Left lobe of liver (tissue), 2 donors: ENCODE data around the gene CD58. TPM values are rescaled to one million over a fixed set of nuclear protein-coding genes. Genes with fewer than 3 reads are reported as not detected.
A peak's percentile ranks its signal among the peaks of the same experiment; 100 is the strongest.
"Not testable (repeated sequence)": the region's sequence is repeated elsewhere in the genome, so short reads cannot be mapped to it uniquely, and the experiment has no call there.

Experiments used
- ATAC-seq: fragments of 200-7000 bp; cut with Tn5 transposase; one replicate; pipeline ENCODE4 v1.9.1; 2020; ENCODE audit warnings: mild to moderate bottlenecking, moderate library complexity
- DNase-seq: peaks from one replicate; pipeline ENCODE4 v3.0.0-alpha.2; 2020; ENCODE audit warnings: low spot score
- total RNA-seq: library from RNA; stranded (reverse); gene quantifications from one replicate; pipeline ENCODE4 v1.2.1, GENCODE V29; 2021
- donor health status: DM: no; HTN: no; CAD: no; lungs with moderate emphysema.
- donor health status: DM: no; HTN: yes; CAD: no.

Gene CD58
- total RNA-seq, 1 donor from 2014 or later: 2.7 TPM

DNA sequence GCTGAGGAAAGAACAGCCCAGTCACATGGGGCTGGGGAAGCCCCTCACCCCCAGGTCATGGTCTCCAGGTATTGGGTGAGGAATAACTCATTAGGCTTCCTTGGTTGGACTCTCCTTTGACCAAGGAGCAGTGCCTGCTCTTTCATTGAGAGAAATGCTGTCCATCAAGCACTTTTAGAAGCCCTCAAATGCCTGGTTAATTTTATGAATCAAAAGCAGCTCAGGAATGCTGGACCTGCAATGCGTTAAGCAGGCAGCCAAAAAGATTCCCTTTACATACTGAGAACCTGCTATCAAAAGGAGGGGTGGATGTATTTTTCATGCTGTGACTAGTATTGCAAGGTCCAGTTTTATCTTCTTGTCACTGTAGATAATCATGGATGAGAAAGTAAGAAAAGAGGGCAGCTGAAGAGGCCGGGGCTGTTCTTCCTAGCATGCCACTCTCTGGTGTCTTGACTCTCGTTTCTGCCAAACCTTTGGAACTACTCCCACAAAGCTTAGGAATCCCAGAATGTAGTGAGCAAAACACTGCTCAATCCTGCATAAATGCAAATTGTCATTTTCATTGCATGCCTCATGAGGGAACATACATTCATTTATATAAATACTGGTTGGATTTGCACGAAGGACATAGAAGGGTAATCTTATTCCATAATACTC lies 2.1 kb upstream of the CD58 start:
- ATAC-seq (no peak), DNase-seq (no peak)

DNA sequence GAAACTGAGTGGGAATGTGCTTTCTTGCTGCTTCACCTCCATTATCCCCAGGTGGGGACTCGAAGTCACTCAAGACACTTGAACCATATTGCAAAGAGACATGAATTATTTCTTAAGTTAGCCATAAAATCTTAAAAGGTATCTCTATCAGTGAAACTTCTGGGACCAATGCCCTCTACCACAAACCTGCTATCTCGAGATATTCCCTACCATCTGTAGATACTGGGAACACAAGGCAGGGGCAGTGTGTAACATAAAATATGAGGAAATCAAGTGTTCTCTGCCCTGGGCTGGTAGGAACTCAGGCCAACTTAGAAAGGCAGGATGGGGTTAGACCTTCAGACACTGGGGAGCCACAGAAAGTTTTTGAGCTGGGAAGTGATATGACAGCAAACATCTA lies 1.3 kb upstream of the CD58 start:
- DNase-seq: no peak

DNA sequence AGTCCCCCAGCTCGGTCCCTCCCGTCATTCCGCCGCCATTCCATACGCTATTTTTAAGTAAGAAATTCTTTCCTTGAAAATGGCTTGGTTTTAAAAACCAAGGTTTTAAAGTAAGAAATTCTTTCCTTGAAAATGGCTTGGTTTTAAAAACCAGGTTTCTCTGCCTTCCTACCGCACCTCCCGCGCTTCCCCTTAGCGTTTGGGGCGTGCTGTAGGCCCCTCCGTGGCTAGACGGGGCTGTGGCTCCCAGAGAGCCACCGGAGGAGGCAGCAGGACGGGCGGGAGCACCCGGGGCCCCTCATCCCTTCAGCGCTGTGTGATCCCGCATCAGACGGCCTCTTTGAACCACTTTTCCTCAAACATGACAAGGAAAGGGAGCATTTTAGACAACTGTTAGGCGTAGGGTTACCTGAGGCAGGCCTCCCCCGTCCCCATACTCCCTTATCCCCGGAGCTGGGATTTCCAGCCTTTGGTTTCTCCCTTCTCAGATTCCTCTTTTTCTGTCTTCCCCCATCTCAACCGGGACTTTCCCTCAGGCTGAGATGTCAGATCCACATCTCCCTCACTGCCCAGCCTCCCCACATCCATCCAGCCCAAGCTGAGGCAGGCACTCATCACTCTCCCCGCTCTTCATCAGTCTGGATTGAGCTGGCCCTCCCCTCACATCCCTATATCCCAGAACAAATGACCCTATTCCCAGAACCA lies 541 bp upstream of the CD58 start:
- DNase-seq (no peak), ATAC-seq (no peak)

More for the DNA sequence above, 1.3 kb upstream of the CD58 start:
- ATAC-seq: no peak

DNA sequence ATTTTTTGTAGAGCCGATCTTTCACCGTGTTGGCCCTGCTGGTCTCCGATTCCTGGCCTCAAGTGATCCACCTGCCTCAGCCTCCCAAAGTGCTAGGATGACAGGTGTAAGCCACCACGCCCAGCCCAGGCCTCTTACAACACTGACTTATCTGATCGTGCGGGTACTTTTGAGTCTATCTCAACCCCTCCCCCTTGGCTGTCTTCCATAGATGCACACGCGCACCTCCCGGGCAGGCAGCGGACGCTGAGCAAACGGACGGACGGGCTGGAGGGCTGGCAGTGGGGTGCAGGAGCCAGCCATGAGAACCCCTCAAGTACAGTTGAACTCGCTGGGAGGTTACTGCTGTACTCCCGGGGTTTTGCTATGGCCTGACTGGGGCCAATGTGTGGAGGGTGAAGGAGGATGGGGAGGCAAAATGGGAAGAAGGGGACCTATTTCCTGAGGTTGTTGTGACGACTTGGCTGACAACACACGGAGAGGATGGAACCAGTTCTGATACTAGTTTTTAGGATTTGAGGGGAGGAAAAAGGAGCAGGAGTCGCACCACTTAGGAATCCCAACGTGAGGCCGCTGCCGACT lies 959 bp downstream of the CD58 start:
- ATAC-seq: peak; percentile 13

DNA sequence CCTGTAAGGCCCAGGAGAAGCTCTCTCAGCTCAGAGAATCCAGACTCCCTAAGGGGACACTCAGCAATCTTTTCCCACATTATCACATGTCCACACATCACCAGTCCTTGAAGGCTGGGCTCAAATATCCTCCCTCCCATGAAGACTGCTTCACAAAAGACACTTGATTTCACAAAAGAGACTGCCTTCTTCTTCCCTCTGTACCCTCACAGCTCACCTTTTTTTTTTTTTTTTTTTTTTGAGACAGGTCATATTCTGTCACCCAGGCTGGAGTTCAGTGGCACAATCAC lies 1.5 kb downstream of the CD58 start:
- ATAC-seq: no peak
- no peak for DNase-seq

More for the DNA sequence above, 959 bp downstream of the CD58 start:
- DNase-seq: peak; percentile 66

DNA sequence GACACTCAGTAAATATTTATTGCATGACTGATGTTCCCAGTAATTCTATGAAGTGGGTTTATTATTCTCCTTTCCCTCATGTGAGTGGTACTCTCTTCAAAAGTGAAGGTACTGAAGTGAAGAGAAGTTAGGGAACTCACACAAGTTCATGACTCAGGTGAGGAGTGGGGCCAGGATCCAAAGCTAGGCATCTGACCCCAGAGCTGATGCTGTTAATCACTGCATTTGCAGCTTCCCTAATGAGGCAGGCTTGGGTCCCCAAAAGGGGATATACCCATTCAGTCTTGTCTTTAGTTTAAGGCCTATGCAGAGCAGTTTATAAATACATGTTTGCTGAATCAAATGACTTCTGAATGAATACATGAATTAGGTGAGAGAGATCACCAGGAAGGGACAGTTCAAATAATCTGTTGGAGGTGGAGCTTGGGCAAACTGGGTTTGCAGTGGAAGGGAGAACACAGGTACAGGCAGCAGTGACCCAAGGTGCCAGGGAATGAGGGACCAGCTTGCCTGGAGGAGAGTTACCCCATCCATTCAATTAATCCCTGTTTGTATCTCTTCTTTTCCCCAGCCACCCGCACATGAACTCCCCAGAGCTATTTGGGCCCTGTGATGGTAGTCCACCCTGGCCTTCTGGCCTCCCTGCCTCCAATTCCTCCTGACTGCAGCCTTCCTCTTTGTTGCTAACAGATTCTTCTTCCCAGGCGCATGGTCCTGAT lies 2.0 kb downstream of the CD58 start:
- ATAC-seq (no peak), DNase-seq (no peak)

DNA sequence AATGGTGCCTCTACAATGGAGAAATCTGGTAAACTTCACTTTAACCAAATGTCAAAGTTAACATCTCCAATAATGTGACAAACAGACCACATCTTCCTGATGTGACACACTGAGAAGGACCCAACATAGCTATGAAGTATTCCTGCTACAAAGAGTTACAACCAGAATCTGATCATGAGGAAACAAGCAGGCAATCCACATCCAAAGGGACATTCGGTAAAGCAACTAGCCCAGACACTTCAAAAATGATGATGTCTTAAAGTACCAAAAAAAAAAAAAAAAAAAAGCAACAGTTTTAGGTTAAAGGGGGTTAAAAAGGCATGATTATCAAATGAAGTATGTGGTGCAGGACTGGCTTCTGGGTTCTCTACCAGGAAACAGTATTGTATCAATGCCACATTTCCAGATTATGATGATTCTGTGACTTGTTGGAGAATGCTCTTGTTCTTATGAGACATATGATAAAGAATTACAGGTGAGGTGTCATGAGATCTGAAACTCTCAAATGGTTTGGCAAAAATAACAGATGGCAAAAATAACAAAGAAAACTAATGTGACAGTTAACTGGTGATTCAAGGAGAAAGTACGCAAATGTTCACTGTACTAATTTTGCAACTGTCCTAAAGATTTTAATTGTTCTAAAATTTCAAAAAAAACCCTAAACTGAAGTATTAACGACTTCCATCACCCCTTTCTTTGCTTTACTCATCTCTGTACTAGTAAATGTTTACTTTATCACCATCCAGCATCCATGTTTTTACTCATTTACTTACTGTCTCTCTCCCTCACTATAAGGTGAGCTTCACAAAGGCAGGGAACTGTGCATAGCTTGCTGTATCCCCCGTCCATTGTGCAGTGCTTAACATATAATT lies 2.8 kb downstream of the CD58 start:
- DNase-seq (no peak), ATAC-seq (no peak)

DNA sequence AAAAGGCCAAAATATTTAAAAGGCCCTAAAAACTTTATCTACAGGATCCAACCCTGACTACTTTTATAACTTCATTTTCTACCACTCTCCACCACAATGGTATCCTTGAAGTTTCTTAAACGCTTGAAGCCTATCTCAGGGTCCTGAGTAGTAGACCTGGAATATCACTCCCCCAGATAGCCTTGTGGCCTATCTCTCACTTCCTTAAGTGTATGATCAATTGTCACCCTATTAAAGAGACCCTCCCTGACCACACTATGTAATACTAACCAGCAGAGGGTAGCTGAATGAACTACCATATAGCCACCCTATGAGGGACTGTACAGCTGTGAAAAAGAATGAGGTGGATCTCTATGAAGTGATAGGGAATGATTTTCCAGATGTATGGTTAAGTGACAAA lies 5.6 kb downstream of the CD58 start:
- DNase-seq (no peak), ATAC-seq (no peak)

DNA sequence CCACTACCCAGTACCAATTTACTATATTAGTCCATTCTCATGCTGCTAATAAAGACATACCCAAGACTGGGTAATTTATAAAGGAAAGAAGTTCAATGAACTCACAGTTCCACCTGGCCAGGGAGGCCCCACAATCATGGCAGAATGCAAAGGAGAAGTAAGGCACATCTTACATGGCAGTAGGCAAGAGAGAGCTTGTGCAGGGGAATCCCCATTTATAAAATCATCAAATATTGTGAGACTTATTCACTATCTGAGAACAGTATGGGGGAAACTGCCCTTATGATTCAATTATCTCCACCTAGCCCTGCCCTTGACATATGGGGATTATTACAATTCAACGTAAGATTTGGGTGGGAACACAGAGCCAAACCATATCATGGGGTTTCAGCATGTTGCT lies 6.4 kb downstream of the CD58 start:
- no peak for DNase-seq
- no peak for ATAC-seq

DNA sequence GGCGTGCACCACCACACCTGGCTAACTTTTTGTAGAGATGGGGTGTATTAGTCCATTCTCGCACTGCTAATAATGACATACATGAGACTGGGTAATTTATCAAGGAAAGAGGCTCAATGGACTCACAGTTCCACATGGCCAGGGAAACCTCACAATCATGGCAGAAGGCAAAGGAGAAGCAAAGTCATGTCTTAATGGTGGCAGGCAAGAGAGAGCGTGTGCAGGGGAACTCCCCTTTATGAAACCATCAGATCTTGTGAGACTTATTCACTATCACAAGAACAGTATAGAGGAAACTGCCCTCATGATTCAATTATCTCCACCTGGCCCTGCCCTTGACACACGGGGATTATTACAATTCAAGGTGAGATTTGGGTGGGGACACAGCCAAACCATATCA lies 8.4 kb downstream of the CD58 start:
- not testable (repeated sequence) for DNase-seq, ATAC-seq

DNA sequence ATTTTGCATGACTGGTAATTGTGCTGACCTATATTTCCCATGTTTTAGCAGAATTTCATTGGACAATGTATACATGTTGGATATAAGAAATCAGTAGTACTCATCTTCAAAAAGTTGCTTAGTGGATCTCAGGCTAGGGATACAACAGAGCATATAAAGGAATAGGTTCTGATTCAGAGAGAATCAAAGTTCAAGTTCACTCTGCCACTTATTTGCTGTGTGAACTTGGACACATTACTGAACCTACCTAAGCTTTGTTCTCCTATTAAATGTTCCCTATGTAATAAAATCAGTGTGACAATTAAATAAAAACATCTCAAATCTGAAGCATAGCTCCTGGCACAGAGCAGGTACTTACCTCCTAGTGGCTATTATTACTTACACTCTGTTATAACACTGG lies 9.3 kb downstream of the CD58 start:
- DNase-seq: no peak
- ATAC-seq: peak; percentile 53

DNA sequence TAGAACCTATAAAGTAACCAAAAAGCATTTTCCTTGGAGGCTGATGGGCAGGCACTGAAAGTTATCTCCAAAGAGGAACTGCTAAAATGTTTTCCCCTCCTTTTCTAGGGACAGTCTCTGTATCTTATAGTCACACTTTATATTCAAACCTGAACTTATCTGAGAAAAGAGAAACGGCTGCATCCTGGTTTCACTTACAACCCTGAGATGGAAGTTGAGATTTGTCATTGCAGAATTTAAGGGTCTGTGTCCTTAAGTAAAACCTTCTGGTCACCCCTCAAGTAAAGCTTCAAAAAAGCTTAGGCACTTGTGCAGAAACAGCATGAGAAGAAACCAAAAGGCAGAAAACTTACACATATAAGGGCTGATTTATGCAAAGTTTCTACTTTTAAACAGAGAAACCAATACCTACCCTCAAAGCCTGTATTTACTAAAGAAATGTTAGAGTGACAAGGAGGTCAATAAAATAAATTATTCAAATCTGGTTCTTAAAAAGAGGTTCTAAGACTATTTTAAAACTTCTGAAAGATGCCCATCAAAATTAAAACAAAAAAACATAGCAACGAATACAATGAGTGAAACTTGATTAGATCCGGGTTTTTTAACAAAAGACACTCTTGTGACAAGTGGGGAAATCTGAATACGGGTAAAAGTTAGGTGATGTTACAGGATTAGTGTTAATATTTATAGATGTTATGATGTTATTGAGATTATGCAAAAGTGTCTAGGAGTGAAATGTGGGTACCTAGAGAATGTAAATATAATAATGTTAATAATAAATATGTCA lies 9.9 kb downstream of the CD58 start:
- no peak for DNase-seq
- no peak for ATAC-seq

DNA sequence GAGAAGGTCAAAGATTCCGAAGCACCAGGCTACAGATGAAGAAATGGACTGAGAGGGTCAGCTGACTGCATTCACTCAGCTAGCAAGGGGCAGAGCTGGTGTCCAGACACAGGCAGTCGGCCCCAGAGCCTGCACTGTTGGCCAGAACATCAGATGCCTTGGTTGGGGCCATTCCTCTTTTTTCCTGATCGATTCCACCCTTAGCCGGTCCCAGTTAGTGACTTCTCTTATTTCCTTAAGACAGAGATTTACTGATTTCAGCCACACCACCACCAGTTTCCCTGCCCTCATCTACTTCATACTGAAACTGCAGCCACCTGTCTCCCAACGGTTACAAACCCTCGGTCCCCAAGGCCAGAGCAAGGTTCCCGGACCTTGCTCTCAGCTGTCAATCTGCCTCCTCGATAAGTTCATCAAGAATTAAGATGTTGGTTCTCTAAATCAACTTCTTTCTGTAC lies 11.5 kb downstream of the CD58 start:
- DNase-seq: no peak
- no peak for ATAC-seq

DNA sequence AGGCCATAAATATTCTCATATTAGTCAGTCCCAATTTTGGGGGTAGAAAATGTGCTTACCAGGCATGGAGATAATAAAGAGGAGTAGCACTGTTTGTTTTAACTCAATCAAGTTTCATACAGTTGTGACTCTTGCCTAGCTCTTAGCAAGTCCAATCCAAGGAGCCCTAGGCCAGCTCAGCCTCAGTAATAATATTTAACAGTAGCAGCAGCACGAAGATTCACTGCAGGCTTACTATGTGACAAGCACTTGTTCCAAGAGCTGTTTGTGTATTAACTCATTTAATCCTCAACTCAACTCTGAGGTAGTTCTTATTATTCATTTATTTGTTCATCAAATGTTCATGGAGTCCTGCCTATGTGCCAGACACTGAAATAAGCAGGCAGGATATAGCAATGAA lies 12.3 kb downstream of the CD58 start:
- ATAC-seq: no peak
- DNase-seq: no peak

DNA sequence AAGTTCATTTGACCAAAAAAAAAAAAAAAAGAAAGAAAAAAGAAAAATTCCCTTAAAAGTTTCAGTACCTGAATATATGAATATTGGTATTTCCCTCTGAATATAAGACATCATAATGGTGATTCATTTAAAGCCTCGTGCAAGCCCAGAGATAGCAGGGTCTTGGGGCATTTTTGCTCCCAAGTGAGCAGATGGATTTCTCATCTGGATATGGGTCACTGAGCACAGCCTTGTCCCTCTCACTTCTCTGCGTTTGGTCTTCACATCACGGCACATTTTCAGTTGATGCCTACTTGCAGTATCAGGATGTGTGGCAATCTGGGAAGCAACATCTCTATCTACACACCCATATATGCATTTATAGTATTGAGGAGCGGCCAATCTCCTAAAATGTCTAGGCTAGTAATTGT lies 12.7 kb downstream of the CD58 start:
- ATAC-seq: no peak
- DNase-seq: no peak

DNA sequence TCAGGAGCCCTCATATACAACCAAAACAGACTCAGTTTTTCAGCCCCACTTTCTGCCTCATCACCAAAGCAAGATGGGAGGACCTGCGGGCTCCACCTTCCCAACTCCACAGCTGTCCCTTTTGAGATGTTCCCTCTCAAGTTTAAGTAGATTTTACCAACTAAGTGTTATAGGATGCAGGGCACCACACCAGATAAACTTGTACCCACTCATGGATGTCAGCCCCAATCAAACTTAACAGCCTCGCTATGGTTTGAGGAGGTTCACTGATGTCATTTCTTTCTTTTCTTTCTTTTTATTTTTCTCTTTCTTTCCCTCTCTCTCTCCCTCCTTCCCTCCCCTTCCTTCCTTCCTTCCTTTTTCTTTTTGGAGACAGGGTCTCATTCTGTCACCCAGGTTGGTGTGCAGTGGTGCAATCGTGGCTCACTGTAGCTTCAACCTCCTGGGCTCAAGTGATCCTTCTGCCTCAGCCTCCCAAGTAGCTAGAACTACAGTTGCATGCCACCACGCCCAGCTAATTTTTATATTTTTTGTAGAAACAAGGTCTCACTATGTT lies 13.4 kb downstream of the CD58 start:
- no peak for ATAC-seq
- no peak for DNase-seq

DNA sequence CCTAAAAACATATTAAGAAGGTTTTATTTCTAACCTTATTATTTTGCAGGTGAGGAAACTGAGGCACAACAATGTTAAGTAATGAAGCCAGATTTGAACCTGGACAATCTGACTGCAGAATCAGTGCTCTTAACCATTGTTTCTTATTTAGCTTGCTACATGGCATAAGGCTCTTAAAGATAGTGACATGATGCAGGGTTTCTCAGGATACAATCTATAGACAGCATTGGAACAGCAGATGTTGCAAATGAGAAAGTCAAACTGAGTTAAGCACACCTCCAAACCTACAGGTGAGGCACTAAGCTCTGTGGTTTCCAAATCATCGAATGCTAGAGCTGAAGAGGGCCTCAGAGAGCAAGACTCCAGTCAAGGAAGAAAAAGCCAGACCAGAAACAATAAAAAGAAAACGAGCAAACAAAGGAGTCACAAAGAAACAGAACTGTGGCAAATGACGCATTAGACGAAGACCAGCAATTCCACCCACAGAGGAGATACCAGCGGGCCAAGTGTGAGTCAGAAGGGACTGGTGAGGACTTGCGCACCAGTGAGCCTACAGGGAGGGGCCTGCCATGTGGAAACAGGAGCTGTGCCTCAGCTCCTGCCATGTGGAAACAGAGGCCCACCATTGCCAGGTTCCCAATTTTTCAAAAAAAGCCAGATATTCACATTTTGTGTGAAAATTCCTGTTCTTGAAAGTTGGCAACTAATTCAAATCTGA lies 14.4 kb downstream of the CD58 start:
- no peak for ATAC-seq
- no peak for DNase-seq

DNA sequence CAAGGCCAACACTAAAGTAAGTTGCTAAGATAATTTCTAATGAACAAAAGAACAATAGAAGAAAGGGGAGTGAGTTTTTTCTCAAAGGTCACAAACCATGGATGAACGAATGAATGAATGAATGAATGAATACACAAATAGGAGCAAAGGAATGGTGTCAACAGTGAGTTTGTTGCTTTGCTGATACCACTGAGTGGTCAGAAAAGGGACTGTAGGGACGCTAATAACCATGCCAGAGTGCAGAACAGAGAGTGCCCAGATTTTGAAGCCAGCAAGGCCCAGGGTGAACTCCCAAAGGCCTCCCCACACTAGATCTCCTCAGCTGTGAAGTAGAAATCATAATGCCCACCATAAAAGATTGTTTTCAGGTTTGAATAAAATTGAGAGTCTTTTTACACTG lies 15.9 kb downstream of the CD58 start:
- no peak for ATAC-seq
- no peak for DNase-seq
